ENCODE measurements around the gene MCRIP1. TPM values are rescaled to one million over a fixed set of nuclear protein-coding genes. Genes with fewer than 3 reads are reported as not detected.
A peak's percentile ranks its signal among the peaks of the same experiment; 100 is the strongest.

MCRIP1 gene
- total and polyA plus RNA-seq, 2 of the 13 experiments (the other 11 are each of a cell fraction or from before 2014, with no cell fraction given) = 79.7 to 84.9 TPM

- TF ChIP-seq HBP1 (CRISPR knock-in tag; IDR thresholded peaks at IDR 0.05; ENCODE audit: low read depth) (peak; percentile 22; the same call in 1 of the 2 replicates), NR2F6 (IDR thresholded peaks at IDR 0.05) (no peak), NR2F6 (CRISPR knock-in tag; IDR thresholded peaks at IDR 0.05) (peak; percentile 75), MAFG (CRISPR knock-in tag; IDR thresholded peaks at IDR 0.05) (no peak), ZSCAN5A (CRISPR knock-in tag; IDR thresholded peaks at IDR 0.05; ENCODE audit: borderline replicate concordance) (no peak), ZFP1 (CRISPR knock-in tag; IDR thresholded peaks at IDR 0.05) (peak; percentile 78; the same call in 1 of the 2 replicates), ARHGAP35 (CRISPR knock-in tag; IDR thresholded peaks at IDR 0.05; ENCODE audit: borderline replicate concordance) (peak; percentile 84), BCLAF1 (IDR thresholded peaks at IDR 0.05) (no peak), DMTF1 (CRISPR knock-in tag; IDR thresholded peaks at IDR 0.05) (no peak), ZNF709 (CRISPR knock-in tag; IDR thresholded peaks at IDR 0.05) (peak; percentile 94), MEF2D (CRISPR knock-in tag; IDR thresholded peaks at IDR 0.05) (peak; percentile 68; the same call in 1 of the 2 replicates), U2AF1 (optimal IDR thresholded peaks at IDR 0.05; ENCODE audit: low read depth, low read length) (peak; percentile 51), MEIS1 (CRISPR knock-in tag; IDR thresholded peaks at IDR 0.05; ENCODE audit: borderline replicate concordance) (peak; percentile 71; the same call in 1 of the 2 replicates), ZNF605 (CRISPR knock-in tag; IDR thresholded peaks at IDR 0.05) (peak; percentile 99)
Observed at GRCh38 chr17:81860756-81861568, 27.9 kb upstream of the MCRIP1 start (continued).
